HepG2 (cell line): ENCODE results near the gene CLIC3. TPM values are rescaled to one million over a fixed set of nuclear protein-coding genes. Genes with fewer than 3 reads are reported as not detected.

Experiments
- ATAC-seq: fragments of 200-7000 bp; cut with Tn5 transposase; 3 replicates; pipeline ENCODE4 v1.9.1; 2020; ENCODE audit warnings: mild to moderate bottlenecking, moderate library complexity
- Bru-seq: library from RNA; stranded (reverse); fragments of 400-500 nt; gene quantifications from one replicate; lab custom pipeline; 2021; lab: Mats Ljungman, UMichigan
- BruChase-seq, 2 experiments: library from RNA; stranded (reverse); fragments of 400-500 nt; gene quantifications; one replicate each; lab custom pipeline; 2021; lab: Mats Ljungman, UMichigan
- BruUV-seq: library from RNA; stranded (reverse); fragments of 400-500 nt; replicated peaks from 2 replicates; lab custom pipeline; 2021; lab: Mats Ljungman, UMichigan
- CTCF ChIA-PET: fragments of 300-600 bp; formaldehyde crosslinking; extraction: SDS; loops from one replicate; lab custom pipeline; 2021; ENCODE audit warnings: low total read pairs, inconsistent platforms, low intra/inter-chr PET ratio; lab: Yijun Ruan, JAX
- POLR2A ChIA-PET: fragments of 350-600 bp; sonication (Branson Sonifier 250); formaldehyde crosslinking; loops from one replicate; lab custom pipeline; 2020; ENCODE audit warnings: antibody characterized with exemption, inconsistent platforms; lab: Yijun Ruan, JAX
- DNase-seq: peaks from one replicate; pipeline ENCODE4 v3.0.0-alpha.2; 2015; ENCODE audit warnings: low spot score
- FAIRE-seq: peaks from 3 replicates; lab custom pipeline; 2011; peaks lifted over from hg19 to GRCh38; lab: Jason Lieb, UNC
- H2AFZ ChIP-seq: one replicate; pipeline ENCODE4 v1.6.1; 2011; ENCODE audit warnings: low read length, inconsistent platforms
- H3K27ac ChIP-seq: fragments of 300-600 bp; 3 replicates; pipeline ENCODE4 v1.8.0; 2011; ENCODE audit warnings: mixed run types, mild to moderate bottlenecking, mixed read lengths, low read length, inconsistent platforms; ENCODE audit not compliant: insufficient read depth; ENCODE audit errors: extremely low read length
- H3K27me3 ChIP-seq, 2 experiments: fragments of 200-600 bp in 1 of 2; 2 replicates in 1 of 2; 3 replicates in 1 of 2; pipeline versions ENCODE4 v1.6.0 to v1.8.0; 2011; ENCODE audit warnings: low read length in 2 of 2, mild to moderate bottlenecking in 2 of 2, moderate library complexity in 2 of 2, inconsistent platforms in 1 of 2; ENCODE audit not compliant: insufficient read depth in 2 of 2, control insufficient read depth in 1 of 2
- H3K36me3 ChIP-seq, 2 experiments: fragments of 200-600 bp in 1 of 2; replicated peaks in 1 of 2; 2 replicates in 1 of 2; 3 replicates in 1 of 2; pipeline versions ENCODE4 v1.5.1 to v1.8.0; 2011; ENCODE audit warnings: low read length in 2 of 2, inconsistent platforms in 1 of 2; ENCODE audit not compliant: insufficient read depth in 2 of 2, control insufficient read depth in 1 of 2
- H3K4me1 ChIP-seq: 2 replicates; pipeline ENCODE4 v1.5.1; 2012; ENCODE audit warnings: low read length, inconsistent platforms; ENCODE audit not compliant: insufficient read depth
- H3K4me2 ChIP-seq: 2 replicates; pipeline ENCODE4 v1.6.0; 2011; ENCODE audit warnings: low read depth, low read length, inconsistent platforms
- H3K4me3 ChIP-seq, 3 experiments: fragments of 200-600 bp in 1 of 3; sonication (generic), shearing (Covaris generic) in 1 of 3; replicated peaks in 1 of 3; 2 replicates each; pipeline ENCODE4 v1.5.1; 2011 to 2016; ENCODE audit warnings: low read length in 3 of 3, inconsistent platforms in 2 of 3, low read depth in 2 of 3, mild to moderate bottlenecking in 2 of 3, control low read depth in 1 of 3, mixed read lengths in 1 of 3; ENCODE audit not compliant: insufficient read depth in 1 of 3
- H3K79me2 ChIP-seq: one replicate; pipeline ENCODE4 v1.6.1; 2011; ENCODE audit warnings: low read length, inconsistent platforms; ENCODE audit not compliant: insufficient read depth
- H3K9ac ChIP-seq: 2 replicates; pipeline ENCODE4 v1.6.0; 2011; ENCODE audit warnings: mild to moderate bottlenecking, low read depth, low read length, inconsistent platforms; ENCODE audit not compliant: insufficient read depth
- H3K9me3 ChIP-seq: 2 replicates; pipeline ENCODE4 v1.5.1; 2012; ENCODE audit warnings: mild to moderate bottlenecking, low read length
- H4K20me1 ChIP-seq: 2 replicates; pipeline ENCODE4 v1.6.0; 2011; ENCODE audit warnings: inconsistent platforms, mild to moderate bottlenecking, low read length, moderate library complexity; ENCODE audit not compliant: insufficient read depth
- CENPX ChIP-seq: sonication (generic); formaldehyde crosslinking; IDR thresholded peaks from 2 replicates; pipeline ENCODE4 v1.9.0; 2021; ENCODE audit warnings: mild to moderate bottlenecking, missing genetic modification reagents, moderate library complexity
- JARID2 ChIP-seq: sonication (generic); formaldehyde crosslinking; IDR thresholded peaks from 2 replicates; pipeline ENCODE4 v1.8.1; 2023; ENCODE audit warnings: missing genetic modification reagents, inconsistent platforms; ENCODE audit not compliant: insufficient replicate concordance
- REPIN1 ChIP-seq: sonication (generic); formaldehyde crosslinking; IDR thresholded peaks from 2 replicates; pipeline ENCODE4 v1.8.0; 2022; ENCODE audit warnings: missing genetic modification reagents, low read depth, mild to moderate bottlenecking, borderline replicate concordance
- SIX4 ChIP-seq: sonication (generic); formaldehyde crosslinking; IDR thresholded peaks from 2 replicates; pipeline ENCODE4 v1.4.0; 2020; ENCODE audit warnings: missing genetic modification reagents
- ZNF280B ChIP-seq: sonication (generic); formaldehyde crosslinking; IDR thresholded peaks from 2 replicates; pipeline ENCODE4 v1.5.0; 2020; ENCODE audit warnings: missing genetic modification reagents, mild to moderate bottlenecking, borderline replicate concordance
- ZNF605 ChIP-seq: sonication (generic); formaldehyde crosslinking; IDR thresholded peaks from 2 replicates; pipeline ENCODE4 v1.8.0; 2022; ENCODE audit warnings: mild to moderate bottlenecking, missing genetic modification reagents
- WGBS: methylation state at CpG from one replicate; pipeline ENCODE4 v1.1.6; 2017; ENCODE audit warnings: low lambda C conversion rate; 5-methylcytosine and 5-hydroxymethylcytosine counted together
- in situ Hi-C: cut with HindIII; loops from 2 replicates; pipeline ENCODE4 v1.10.0; 2017; ENCODE audit warnings: low pct_unique_long_range_greater_than_20kb; ENCODE audit not compliant: extremely low pct_ligation_motif_present
- intact Hi-C: fragments of 100-400 bp; cut with micrococcal nuclease; formaldehyde crosslinking; loops from one replicate; pipeline ENCODE4 v1.10.0; 2022; ENCODE audit not compliant: unreplicated experiment
- long read RNA-seq, 2 experiments: library from RNA in 1 of 2; library from polyadenylated mRNA in 1 of 2; stranded (forward) in 1 of 2; unstranded in 1 of 2; transcript quantifications; one replicate each; pipeline ENCODE4 v2.0.0, GENCODE V29; 2019 to 2022
- polyA minus RNA-seq, 3 experiments: library from RNA; depleted of rRNA, polyadenylated mRNA; stranded (reverse); fragments of >200 nt; gene quantifications; 2 replicates each; pipeline ENCODE4 v1.2.3, GENCODE V29; 2011; ENCODE audit warnings: low replicate concordance in 1 of 3
- polyA plus RNA-seq, 8 experiments: library from polyadenylated mRNA; depleted of rRNA in 3 of 8; stranded (reverse) in 7 of 8; unstranded in 1 of 8; fragments of >200 nt; fragmentation: Illumina TruSeq in 4 of 8; extraction: Trizol in 4 of 8; gene quantifications; 2 replicates each; pipeline versions ENCODE4 v1.2.1 to v1.2.3, GENCODE V29; 2011 to 2016; ENCODE audit warnings: low read depth in 4 of 8, missing spikeins in 1 of 8, mixed read lengths in 1 of 8; ENCODE audit not compliant: insufficient read depth in 1 of 8
- total RNA-seq, 5 experiments: library from RNA; depleted of rRNA; stranded (reverse); fragments of >200 nt; fragmentation: Illumina TruSeq; extraction: Trizol; gene quantifications; 2 replicates each; pipeline ENCODE4 v1.2.3, GENCODE V29; 2016; ENCODE audit warnings: low read depth in 1 of 5
- TF ChIP-seq, protein P1 (sequence below): sonication (generic); formaldehyde crosslinking; IDR thresholded peaks from 2 replicates; pipeline ENCODE4 v1.9.0; 2021; ENCODE audit warnings: mild to moderate bottlenecking, missing genetic modification reagents

Gene CLIC3, protein sequence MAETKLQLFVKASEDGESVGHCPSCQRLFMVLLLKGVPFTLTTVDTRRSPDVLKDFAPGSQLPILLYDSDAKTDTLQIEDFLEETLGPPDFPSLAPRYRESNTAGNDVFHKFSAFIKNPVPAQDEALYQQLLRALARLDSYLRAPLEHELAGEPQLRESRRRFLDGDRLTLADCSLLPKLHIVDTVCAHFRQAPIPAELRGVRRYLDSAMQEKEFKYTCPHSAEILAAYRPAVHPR
- total RNA-seq (2016; rRNA removed; fragmentation: Illumina TruSeq; extraction: Trizol) (0.34 and 0.51 TPM in 2 replicates), polyA plus RNA-seq (2011; rRNA removed) (1.5 and 1.6 TPM in 2 replicates), polyA minus RNA-seq (2011; rRNA and poly(A)+ RNA removed; ENCODE audit: low replicate concordance) (0.78 and 9.4 TPM in 2 replicates), Bru-seq, nascent RNA (percentile 17 among the genes with signal in this experiment), BruChase-seq, experiment 1, labeled RNA remaining after a 6-hour chase (percentile 25 among the genes with signal in this experiment), BruChase-seq, experiment 2, labeled RNA remaining after a 2-hour chase (percentile 18 among the genes with signal in this experiment)
- total RNA-seq (2016; cell fraction: cytosol; rRNA removed; fragmentation: Illumina TruSeq; extraction: Trizol; ENCODE audit: low read depth) = 0.35 and 0.40 TPM in 2 replicates
- total RNA-seq (2016; cell fraction: insoluble cytoplasmic fraction; rRNA removed; fragmentation: Illumina TruSeq; extraction: Trizol) = 0.43 and 0.58 TPM in 2 replicates
- total RNA-seq (2016; cell fraction: membrane; rRNA removed; fragmentation: Illumina TruSeq; extraction: Trizol) = 0.19 and 0.62 TPM in 2 replicates
- 0.56 TPM in 1 of 2 replicates, not detected in the other for total RNA-seq (2016; cell fraction: nucleus; rRNA removed; fragmentation: Illumina TruSeq; extraction: Trizol)
- 1.5 and 3.0 TPM in 2 replicates for polyA plus RNA-seq (2011; cell fraction: cytosol; rRNA removed)
- 2.6 and 3.8 TPM in 2 replicates for polyA plus RNA-seq (2011; cell fraction: nucleus; rRNA removed)
- 0.47 and 1.5 TPM in 2 replicates for polyA plus RNA-seq (2012)
- 0.97 and 1.4 TPM in 2 replicates for polyA plus RNA-seq (2016; cell fraction: cytosol; fragmentation: Illumina TruSeq; extraction: Trizol; ENCODE audit: low read depth)
- 0.32 and 0.41 TPM in 2 replicates for polyA plus RNA-seq (2016; cell fraction: insoluble cytoplasmic fraction; fragmentation: Illumina TruSeq; extraction: Trizol; ENCODE audit: low read depth)
- polyA plus RNA-seq (2016; cell fraction: membrane; fragmentation: Illumina TruSeq; extraction: Trizol; ENCODE audit: low read depth) = 0.56 and 0.76 TPM in 2 replicates
- 0.97 and 1.2 TPM in 2 replicates for polyA plus RNA-seq (2016; cell fraction: nucleus; fragmentation: Illumina TruSeq; extraction: Trizol; ENCODE audit: insufficient read depth, low read depth)
- 0.89 and 3.1 TPM in 2 replicates for polyA minus RNA-seq (2011; cell fraction: cytosol; rRNA and poly(A)+ RNA removed)
- 0.64 TPM in 1 of 2 replicates, not detected in the other for polyA minus RNA-seq (2011; cell fraction: nucleus; rRNA and poly(A)+ RNA removed)
- long read RNA-seq, experiment 1, partial matches to known transcripts = 0 of 3 reads
- long read RNA-seq, experiment 1, other reads (novel, unspliced or antisense) = 1 of 3 reads
- long read RNA-seq, experiment 2, partial matches to known transcripts = 0 of 1 reads
- long read RNA-seq, experiment 2, other reads (novel, unspliced or antisense) = 1 of 1 reads

GRCh38 chr9:136996361-136997292 is at the start of gene CLIC3:
CLIC3 (minus strand) TSS chr9:136996568; CDS start chr9:136996543, 25 bp downstream.
- peak; percentile 46 for DNase-seq
- TF ChIP-seq JARID2 (CRISPR knock-in tag) (no peak), SIX4 (CRISPR knock-in tag) (peak; percentile 68), ZNF280B (CRISPR knock-in tag) (no peak), ZNF605 (CRISPR knock-in tag) (no peak), REPIN1 (no peak), CENPX (CRISPR knock-in tag) (no peak)
- TF ChIP-seq, protein P1, sequence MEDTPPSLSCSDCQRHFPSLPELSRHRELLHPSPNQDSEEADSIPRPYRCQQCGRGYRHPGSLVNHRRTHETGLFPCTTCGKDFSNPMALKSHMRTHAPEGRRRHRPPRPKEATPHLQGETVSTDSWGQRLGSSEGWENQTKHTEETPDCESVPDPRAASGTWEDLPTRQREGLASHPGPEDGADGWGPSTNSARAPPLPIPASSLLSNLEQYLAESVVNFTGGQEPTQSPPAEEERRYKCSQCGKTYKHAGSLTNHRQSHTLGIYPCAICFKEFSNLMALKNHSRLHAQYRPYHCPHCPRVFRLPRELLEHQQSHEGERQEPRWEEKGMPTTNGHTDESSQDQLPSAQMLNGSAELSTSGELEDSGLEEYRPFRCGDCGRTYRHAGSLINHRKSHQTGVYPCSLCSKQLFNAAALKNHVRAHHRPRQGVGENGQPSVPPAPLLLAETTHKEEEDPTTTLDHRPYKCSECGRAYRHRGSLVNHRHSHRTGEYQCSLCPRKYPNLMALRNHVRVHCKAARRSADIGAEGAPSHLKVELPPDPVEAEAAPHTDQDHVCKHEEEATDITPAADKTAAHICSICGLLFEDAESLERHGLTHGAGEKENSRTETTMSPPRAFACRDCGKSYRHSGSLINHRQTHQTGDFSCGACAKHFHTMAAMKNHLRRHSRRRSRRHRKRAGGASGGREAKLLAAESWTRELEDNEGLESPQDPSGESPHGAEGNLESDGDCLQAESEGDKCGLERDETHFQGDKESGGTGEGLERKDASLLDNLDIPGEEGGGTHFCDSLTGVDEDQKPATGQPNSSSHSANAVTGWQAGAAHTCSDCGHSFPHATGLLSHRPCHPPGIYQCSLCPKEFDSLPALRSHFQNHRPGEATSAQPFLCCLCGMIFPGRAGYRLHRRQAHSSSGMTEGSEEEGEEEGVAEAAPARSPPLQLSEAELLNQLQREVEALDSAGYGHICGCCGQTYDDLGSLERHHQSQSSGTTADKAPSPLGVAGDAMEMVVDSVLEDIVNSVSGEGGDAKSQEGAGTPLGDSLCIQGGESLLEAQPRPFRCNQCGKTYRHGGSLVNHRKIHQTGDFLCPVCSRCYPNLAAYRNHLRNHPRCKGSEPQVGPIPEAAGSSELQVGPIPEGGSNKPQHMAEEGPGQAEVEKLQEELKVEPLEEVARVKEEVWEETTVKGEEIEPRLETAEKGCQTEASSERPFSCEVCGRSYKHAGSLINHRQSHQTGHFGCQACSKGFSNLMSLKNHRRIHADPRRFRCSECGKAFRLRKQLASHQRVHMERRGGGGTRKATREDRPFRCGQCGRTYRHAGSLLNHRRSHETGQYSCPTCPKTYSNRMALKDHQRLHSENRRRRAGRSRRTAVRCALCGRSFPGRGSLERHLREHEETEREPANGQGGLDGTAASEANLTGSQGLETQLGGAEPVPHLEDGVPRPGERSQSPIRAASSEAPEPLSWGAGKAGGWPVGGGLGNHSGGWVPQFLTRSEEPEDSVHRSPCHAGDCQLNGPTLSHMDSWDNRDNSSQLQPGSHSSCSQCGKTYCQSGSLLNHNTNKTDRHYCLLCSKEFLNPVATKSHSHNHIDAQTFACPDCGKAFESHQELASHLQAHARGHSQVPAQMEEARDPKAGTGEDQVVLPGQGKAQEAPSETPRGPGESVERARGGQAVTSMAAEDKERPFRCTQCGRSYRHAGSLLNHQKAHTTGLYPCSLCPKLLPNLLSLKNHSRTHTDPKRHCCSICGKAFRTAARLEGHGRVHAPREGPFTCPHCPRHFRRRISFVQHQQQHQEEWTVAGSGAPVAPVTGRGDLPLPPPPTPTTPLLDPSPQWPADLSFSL = no peak

More at GRCh38 chr9:136996361-136997292, at the start of gene CLIC3:
- ATAC-seq = peak; percentile 66
- ChIA-PET POLR2A (interaction anchor here (1.0 to 1.8 kb wide), 6 partner anchors 26 to 197 kb away, joined by 3 to 8 read pairs (median 4); partner anchors contain the start of genes C8G and FBXW5), CTCF (no interaction called here)
- Histone ChIP-seq H3K4me1 (peaks cover 64% of the 10 kb centered on the region), H3K9ac (peak within 1 kb of the TSS; percentile 56), H4K20me1 (no peaks in the 10 kb centered on the region), H3K4me3 (peak within 1 kb of the TSS; percentile 58 to 75 (median 63)), H3K9me3 (no peaks in the 10 kb centered on the region), H3K36me3 (no peaks in the 10 kb centered on the region), H3K27me3 (no peaks in the 10 kb centered on the region), H3K27ac (no peak within 1 kb of the TSS), H2AFZ (no peak within 1 kb of the TSS), H3K4me2 (peak within 1 kb of the TSS; percentile 99), H3K79me2 (peaks cover 5% of the 10 kb centered on the region)
- FAIRE-seq = peak; percentile 56
- BruUV-seq = no TSS peak
- intact Hi-C loops = no loop called here
- 0% methylated on average over 7 of the region's 35 CpGs for WGBS
- in situ Hi-C loops = no loop called here
